NCI-H1417 treated with DMSO at 0.1 percent for 48 hours (cell line): ENCODE data around the gene FMO3.
A peak's percentile ranks its signal among the peaks of the same experiment; 100 is the strongest.

Source experiments
- DNase-seq: peaks from one replicate; lab custom pipeline; 2025; lab: John Stamatoyannopoulos, UW

Gene FMO3

DNA sequence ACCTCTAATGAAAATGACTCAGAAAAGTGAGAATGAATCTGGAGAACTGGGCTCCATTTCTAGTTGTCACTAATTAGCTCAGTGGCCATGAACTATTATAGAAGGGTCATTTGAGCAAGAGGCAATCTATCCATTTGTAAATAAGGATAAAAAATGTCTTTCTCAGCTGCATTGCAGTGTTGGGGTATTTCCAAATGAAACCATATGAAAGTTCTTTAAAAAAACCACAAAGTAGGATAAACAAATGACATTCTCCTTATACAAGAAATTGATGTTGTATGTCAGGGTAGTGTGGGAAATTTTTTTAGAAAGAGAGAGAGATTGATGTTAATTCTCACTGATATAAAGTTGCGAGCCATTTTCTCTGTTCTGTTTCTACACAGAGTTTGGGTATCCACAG lies 26.0 kb downstream of the FMO3 start:
- DNase-seq: no peak

DNA sequence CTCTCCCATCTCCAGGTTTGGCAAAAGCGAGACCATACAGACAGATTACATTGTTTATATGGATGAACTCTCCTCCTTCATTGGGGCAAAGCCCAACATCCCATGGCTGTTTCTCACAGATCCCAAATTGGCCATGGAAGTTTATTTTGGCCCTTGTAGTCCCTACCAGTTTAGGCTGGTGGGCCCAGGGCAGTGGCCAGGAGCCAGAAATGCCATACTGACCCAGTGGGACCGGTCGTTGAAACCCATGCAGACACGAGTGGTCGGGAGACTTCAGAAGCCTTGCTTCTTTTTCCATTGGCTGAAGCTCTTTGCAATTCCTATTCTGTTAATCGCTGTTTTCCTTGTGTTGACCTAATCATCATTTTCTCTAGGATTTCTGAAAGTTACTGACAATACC lies 26.4 kb downstream of the FMO3 start:
- no peak for DNase-seq

DNA sequence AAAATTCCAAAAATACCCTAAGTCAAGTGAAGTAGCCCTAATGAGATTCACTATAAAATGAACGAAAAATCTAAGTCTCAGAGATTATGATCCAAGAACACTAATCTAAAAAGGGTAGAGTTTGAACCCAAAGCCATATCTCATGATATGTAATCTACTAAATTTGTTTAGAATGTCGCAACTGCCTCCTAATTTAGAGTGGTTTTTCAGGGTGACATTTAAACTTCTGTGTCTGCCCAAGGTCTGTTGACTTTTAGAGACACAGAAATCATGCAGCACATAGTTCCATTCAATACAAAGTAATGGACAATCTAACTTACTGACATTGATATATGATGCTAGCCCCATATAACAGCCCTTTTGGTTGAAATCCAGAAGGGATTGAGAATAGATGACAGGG lies 28.9 kb downstream of the FMO3 start:
- DNase-seq: no peak

DNA sequence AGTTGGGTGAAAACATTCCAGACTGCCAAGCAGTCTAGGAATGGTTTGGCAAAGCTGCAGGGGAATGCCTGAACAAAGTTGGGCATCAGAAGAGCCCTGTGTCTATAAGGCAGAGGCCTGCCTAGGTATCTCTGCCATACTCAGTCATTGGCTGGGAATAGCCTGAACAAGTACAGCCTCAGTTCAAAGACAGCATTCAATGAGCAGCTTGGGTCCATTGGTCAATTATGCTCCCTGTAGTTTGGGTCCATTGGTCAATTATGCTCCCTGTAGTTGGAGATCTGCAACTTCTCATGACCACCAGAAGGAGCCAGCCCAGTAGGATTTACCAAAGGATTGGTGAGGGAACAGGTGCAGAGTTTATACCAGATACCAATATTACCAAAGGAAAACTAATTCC lies 31.6 kb downstream of the FMO3 start:
- DNase-seq: no peak

DNA sequence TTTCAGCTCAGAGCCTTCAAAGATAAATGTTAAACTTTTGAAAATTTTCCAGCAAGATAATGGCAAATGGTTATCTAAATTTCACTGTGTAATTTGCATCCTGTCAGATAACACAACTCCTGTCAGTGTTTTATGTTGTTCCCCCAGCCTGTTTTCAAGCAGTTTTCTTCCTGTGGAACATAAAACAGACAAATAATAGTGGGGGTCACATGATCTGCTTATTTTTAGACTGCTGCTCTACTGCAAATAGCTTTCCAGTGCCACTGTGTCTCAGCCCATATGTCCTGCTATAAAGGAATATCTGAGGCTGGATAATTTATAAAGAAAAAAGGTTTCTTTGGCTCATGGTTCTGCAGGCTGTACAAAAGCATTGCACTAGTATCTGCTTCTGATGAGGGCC lies 32.2 kb downstream of the FMO3 start:
- no peak for DNase-seq

DNA sequence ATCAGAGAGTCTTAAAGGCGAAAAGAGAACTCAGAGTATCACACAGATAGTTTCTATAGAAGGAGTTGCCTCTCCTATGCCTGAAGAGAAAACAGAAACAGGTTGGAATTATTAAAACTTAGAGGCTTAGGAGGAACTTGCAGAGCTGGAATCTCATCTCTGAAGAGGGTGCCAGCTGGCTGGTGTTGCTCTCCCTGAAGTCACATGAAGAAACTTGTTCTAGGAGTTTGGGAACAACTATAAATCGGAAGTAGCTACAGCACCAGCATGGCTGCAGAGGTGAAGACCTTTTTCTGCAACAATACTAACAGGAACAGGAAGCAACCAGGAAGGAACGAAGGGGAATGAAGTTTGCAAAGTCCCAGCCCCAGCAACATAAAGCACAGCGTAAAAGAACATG lies 35.8 kb downstream of the FMO3 start:
- no peak for DNase-seq

DNA sequence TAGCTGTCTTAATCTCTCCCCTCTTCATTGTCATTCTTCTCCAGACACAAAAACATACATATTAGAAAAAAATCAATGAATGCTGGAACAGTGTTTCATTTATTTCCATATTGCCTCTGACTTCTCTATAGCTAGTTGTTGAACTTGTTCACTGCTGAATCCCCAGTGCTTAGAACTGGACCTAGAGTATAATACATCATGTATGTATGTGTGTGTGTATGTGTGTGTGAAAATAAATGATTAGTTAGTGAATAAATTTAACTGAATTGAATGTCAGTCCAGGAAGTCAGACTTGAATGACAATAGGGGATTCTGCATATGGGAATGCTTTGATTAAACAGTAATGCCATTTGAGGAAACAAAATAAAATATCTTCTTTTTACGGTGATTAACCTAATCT lies 36.4 kb downstream of the FMO3 start:
- DNase-seq: no peak

DNA sequence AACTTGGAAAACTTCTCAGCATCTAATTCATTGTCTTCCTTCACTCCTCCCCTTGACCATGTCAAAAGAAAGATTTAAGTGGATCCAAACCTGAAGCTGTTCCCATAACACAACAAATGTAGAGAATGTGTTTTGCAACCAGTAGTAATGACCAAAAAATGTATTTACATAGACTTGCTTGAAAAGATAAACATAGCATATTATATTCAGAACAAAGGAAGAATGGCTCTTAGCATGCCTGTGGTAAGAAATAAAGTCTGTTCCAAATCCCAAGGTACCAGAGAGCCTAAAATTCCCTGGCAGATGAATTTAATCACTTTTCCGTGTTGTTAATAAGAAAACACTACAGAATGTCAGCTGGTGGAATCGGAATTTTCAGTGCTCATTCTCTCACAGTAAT lies 36.8 kb downstream of the FMO3 start:
- DNase-seq: no peak

DNA sequence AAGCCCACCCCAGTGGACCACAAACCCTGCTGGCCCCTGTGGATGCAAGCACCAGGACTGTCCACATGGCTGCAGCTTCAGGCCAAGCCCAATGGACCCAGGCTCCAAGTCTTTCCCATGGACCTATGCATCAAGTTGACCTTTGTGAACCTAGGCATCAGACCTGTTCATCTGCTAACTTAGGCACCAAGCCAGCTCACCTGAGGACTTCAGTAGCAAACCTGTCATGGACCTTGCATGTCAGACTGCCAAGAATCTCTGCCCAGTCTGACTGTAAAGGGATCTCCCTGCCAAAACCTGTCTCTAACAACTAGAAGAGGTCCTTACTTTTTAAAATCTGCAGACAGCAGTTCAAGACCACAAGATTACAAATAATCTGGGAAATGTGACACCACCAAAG lies 37.8 kb downstream of the FMO3 start:
- no peak for DNase-seq

DNA sequence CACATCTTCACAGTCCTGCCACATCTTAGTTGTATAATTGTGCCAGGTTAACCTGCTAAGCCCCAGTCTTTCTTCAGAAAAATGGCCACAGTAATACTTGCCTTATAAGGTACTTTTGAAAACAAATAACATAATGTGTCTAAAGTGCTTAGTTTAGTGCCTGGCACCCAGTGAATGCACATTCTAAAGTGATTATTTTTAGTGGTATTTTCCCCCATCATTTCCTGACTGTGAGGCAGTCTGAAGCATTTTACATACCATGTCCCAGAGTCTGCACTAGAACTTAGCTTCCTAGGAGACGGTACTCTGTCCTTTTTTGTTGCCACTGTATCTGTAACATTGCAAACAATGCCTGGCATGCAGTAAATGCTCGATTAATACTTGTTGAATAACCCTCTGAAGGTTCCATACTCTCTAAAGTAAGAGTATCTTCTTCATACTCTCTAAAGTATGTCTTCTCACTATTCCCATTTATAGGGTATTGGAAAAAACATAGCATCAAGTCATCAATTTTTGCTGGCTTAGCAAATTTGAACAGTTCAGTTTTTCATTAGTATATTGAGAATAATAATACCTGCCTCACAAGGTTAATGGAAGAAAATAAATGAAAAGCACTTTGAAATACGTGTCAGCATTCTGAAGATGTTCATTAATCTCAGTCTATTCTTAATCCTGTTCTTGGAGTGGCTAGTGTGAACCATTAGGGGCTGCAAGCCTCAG lies 43.7 kb downstream of the FMO3 start:
- DNase-seq: no peak

DNA sequence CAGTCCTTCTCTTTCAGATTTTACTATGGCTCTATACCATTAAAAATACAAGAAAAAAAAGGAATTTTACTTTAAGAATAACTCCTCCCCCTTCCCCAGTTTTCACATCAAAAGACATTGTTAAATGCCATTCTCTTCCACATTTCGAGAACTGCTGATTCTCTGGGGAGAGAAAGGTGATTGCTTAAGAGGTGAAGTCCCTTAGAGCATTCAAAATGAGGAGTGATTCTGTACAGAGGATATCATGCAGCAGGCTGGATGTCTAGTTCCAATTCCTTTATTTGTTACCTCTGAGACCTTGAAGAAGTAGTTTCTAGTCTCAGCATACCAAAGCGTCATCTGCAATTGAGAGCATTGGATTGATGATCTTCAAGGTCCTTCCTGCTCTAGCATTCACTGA lies 46.9 kb downstream of the FMO3 start:
- no peak for DNase-seq

DNA sequence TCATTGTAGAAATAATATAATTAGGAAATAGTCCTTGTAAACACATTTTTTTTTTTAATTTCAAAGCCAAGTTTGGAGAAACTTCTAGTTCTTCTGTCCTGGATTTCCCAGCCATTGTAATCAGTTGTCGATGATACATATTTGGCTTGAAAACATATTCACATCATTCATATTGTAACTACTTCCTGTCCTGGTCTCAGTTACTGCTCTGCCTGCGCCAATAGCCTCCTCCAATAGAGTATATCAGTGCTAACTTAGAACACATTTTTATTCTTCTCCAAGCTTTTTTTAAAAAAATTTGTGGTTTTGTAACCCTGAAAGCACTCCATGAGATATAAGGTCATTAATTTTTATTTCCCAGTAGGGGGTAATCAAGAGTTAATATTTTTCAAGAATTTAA lies 48.3 kb downstream of the FMO3 start:
- DNase-seq: no peak

DNA sequence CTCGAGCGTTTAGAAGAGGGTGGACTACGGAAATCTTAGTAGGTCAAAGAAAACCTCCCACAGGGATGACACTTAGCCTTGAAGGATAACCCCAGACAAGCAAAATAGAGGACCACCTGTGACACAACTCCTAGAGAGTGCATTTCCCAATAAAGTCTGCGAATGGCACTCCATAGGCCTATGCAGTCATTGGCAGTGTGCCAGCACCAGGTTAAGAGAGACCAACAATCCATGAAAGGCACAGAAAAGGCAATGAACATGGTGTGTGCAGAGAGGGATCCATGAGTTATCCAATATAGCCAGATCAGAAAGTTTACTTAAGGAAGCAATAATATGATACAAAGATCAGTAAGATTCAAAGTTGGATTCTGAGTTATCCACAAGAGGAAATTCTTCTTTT lies 49.2 kb downstream of the FMO3 start:
- no peak for DNase-seq

DNA sequence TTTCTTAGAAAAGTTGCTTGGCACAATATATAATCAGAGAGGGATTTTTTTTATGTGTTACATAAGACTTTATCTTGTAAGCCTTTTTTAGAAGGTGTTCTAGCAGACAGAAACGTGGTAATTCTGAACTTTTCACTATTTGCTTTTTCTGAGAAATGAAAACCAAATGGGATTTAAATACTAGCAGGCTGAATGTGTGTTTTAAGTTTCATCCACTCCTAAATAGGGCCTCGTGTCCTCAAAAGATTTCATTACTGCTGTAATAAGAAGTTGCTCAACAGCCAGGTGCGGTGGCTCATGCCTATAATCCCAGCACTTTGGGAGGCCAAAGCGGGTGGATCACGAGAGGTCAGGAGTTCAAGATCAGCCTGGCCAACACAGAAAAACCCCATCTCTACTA lies 49.7 kb downstream of the FMO3 start:
- no peak for DNase-seq

DNA sequence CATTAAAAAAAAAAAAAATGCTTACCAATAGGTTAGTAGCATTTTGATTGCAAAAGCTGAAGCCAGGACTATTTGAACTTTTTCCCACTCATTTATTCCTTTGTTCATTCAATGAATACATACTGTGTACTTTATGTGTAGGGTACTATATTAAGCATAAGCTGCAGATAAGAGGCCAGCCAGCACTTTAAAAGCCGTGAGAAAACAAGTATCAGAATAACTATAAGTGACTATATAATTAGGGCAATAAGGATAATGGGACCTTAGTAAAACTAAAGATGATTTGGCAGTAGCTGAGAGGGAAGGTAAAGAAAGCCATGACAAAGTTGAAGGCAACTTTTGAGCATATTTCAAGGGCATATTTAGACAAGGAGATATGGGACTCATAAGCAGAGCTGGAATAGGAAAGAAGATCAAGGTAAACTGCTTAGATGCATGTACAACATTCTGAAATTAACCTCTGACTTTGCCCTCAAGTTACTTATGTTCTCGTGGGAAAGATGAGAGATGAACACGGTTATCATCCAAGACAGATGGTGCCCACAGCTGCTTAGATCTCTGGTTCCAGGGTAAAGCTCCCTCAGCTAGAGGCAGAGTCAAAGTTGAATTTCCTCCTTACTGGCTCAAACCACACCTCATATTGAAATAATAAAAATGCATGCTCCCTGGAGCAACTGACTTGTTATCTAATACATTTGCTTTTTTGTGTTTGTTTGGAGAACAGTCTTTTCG lies 50.4 kb downstream of the FMO3 start:
- DNase-seq: no peak

DNA sequence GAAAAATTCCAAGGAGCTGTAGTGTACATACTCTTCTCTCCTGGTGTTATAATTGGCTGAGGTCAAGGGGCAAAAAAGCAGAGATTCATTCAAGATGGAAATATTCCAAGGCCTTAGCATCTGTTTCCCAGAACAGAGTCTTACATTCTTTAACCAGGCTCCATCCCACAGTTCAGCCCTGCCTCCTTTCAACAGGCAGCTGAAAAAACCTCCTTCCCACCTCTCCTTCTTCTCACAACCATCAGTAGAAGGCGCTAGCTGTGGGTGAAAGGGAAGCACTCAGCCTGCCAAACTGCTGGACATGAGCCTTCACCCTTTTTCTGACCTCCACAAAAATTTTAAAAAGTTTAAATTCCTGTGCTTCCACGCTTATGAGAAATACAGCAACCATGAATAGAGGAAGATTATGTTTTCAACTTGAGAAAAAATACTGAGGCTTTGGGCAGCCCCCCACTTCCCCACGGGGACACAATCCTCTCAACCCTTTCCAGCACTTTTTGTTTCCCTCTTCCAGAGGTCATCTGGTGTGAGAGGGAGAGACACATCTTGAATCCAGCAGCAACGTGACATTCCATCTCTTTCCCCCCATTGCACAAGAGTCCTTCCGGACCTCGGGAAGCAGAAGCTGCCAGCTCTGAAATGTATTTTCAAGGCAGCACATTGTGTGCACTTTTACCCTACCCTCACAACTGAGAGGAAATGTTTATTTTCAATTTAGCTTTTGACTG lies 51.1 kb downstream of the FMO3 start:
- no peak for DNase-seq

DNA sequence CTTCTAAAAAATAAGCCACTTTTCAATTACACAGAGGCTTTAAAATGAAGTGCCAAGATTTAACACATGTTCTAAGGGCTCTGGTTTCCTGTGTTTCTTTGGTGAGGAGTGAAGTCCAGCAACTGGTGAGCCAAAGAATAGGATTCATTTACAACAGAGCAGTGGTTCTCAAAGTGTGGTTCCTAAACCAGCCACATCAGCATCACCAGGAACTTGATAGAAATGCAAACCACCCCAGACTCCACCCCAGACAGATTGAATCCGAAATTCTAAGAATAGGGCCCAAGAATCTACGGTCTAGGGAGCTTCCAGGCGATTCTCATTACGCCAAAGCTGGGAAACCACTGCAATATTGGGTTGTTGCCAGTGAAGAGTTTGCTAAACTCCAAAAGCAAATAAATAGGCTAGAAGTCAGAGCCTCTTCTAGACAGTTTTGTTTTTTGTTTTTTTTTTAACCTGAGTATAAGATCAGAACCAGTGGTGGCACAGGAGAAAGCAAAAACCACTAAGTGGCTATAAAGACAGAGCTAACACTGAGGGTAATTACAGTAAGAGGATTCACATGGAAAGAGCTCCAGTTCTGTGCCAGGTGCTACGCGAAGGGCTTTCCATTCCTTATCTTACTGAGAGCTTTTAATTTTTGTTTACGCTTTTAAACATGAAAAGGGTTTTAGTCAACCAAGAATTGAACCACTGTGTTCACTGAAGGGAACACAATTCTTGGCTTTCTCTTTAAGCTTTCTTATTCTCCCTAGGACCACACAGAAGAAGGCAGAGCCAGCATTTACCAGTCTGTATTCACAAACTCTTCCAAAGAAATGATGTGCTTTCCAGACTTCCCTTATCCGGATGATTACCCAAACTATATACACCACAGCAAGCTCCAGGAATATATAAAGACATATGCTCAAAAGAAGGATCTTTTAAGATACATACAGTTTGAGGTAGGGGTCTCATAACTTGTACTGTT lies 52.0 kb downstream of the FMO3 start:
- peak; percentile 2 for DNase-seq

DNA sequence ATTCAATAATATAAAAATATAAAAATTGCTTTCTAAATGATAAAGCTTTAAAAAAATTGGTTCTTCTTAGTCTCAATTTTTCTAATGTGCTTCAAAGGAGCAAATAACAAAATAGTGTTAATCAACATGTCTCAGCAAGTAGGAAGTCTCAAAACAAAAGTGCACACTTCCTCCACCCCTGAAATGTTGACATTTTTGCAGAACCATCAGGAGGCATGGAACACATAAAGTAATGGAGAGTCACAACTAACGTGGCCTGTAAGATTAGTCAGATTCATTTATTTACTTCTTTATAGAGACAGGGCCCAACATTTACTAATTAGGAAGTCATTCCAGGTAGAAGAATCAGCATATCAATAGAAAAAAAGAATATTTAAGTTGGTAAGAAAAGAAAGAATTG lies 59.5 kb downstream of the FMO3 start:
- no peak for DNase-seq

DNA sequence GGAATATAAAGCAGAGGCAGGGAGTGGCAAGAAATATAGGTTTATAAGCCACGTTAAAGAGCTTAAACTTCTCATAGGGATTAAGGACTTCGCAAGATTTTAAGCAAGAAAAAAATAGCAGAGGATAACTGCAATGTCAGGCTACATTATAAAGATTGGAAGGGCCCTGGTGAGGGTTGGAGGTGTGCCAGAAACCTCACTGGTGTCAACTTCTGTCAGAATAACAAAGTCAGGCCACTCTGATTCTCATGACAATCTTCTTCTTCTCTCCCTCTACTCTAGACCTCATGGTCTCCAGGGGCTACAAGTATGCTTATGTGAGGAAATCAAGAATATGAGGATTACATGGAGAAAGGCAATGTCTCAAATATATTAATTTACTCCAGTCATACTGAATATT lies 61.8 kb downstream of the FMO3 start:
- DNase-seq: no peak

DNA sequence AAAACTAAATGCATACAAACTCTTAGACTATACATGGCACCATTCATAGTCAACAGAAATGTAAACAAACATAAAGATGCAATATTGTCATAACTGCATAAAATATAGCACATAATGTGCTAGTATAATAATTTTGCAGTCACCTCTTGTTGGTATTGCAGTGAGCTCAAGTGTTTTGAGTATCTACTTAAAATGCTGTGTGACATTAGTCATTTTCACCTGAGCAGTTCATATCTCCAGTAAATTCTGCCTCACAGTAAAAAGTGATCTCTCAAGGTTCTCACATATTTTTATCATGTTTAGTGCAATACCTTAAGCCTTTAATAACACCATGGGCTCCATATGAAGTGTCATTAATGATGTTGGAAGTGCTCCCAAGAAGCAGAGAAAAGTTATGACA lies 64.8 kb downstream of the FMO3 start:
- DNase-seq: no peak

DNA sequence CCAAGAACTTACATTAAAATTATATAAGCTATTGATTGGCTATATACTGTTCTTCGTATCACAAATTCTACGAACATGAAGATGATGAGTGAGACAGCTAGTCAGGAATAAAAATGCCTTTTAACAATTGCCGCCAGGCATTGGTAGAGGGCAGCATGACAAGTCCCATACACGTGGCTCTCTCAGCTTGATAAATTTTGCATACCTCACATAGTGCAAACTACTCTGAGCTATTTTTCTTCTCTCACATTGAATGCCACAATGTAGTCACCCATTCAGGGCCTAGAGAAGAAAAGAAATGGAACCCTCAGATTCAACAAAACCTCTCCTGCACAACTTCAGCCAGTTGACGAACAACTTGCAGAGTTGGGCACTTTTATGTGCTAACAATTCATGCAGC lies 67.4 kb downstream of the FMO3 start:
- no peak for DNase-seq

DNA sequence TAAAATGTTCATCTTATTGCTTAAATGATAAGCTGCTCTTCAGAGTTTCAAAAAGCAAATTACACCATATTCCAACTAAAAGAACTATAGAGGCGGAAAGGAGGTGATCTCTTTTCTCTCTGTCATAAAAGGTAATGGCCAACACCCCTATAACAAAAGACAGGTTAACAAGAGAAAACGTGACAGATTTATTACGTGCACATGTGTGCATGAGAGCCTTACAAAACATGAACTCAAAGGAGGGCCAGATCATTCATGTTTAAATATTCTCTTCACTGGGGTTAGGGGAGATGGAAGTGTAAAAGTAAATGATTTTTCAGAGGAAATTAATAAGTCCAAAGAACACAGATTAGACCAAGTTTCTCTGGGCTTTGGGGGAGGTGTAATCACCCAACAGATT lies 67.8 kb downstream of the FMO3 start:
- DNase-seq: no peak
